BE2C (cell line): Measurements from ENCODE around the gene GLTP.

Experiments
- DNase-seq: peaks from one replicate; pipeline ENCODE4 v3.0.0-alpha.2; 2020
- H3K27me3 ChIP-seq: fragments of 250-450 bp; sonication (Bioruptor Pico); 2 replicates; pipeline ENCODE4 v1.5.1; 2020; ENCODE audit warnings: mild to moderate bottlenecking
- H3K36me3 ChIP-seq: fragments of 250-450 bp; sonication (Bioruptor Pico); 2 replicates; pipeline ENCODE4 v1.5.1; 2020; ENCODE audit warnings: mild to moderate bottlenecking
- H3K4me1 ChIP-seq: fragments of 250-450 bp; sonication (Bioruptor Pico); 2 replicates; pipeline ENCODE4 v1.5.1; 2020
- H3K4me3 ChIP-seq: 2 replicates; pipeline ENCODE4 v1.5.1; 2011; ENCODE audit warnings: low read depth, low read length
- H3K9me3 ChIP-seq: fragments of 250-450 bp; sonication (Bioruptor Pico); 2 replicates; pipeline ENCODE4 v1.5.1; 2020
- TF ChIP-seq, protein P1 (sequence below): IDR thresholded peaks from 2 replicates; pipeline ENCODE4 v1.5.1; 2012; ENCODE audit warnings: mild to moderate bottlenecking, low read depth, low read length

GLTP gene

DNA sequence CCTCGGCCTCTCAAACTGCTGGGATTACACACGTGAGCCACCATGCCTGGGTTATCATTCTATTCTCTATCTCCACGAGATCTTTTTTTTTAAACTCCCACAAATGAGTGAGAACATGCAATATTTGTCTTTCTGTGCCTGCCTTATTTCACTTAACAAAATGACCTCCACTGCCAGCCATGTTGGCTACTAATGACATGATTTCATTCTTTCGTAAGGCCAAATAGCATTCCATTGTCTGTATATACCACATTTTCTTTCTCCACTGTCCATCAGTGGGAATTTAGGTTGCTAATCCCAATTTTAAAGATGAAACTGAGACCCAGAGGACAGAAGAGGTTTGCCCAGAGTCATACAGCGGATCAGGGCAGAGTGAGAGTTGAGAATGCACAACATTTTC lies 36.2 kb downstream of the GLTP start:
- no peak for DNase-seq
- Histone ChIP-seq H3K4me1 (no peaks in the 10 kb centered on the region; the same call in 1 of the 2 replicates), H3K4me3 (no peak overlapping the region), H3K36me3 (no peaks in the 10 kb centered on the region), H3K9me3 (no peaks in the 10 kb centered on the region), H3K27me3 (no peaks in the 10 kb centered on the region)
- TF ChIP-seq, protein P1, sequence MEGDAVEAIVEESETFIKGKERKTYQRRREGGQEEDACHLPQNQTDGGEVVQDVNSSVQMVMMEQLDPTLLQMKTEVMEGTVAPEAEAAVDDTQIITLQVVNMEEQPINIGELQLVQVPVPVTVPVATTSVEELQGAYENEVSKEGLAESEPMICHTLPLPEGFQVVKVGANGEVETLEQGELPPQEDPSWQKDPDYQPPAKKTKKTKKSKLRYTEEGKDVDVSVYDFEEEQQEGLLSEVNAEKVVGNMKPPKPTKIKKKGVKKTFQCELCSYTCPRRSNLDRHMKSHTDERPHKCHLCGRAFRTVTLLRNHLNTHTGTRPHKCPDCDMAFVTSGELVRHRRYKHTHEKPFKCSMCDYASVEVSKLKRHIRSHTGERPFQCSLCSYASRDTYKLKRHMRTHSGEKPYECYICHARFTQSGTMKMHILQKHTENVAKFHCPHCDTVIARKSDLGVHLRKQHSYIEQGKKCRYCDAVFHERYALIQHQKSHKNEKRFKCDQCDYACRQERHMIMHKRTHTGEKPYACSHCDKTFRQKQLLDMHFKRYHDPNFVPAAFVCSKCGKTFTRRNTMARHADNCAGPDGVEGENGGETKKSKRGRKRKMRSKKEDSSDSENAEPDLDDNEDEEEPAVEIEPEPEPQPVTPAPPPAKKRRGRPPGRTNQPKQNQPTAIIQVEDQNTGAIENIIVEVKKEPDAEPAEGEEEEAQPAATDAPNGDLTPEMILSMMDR, result no peak

DNA sequence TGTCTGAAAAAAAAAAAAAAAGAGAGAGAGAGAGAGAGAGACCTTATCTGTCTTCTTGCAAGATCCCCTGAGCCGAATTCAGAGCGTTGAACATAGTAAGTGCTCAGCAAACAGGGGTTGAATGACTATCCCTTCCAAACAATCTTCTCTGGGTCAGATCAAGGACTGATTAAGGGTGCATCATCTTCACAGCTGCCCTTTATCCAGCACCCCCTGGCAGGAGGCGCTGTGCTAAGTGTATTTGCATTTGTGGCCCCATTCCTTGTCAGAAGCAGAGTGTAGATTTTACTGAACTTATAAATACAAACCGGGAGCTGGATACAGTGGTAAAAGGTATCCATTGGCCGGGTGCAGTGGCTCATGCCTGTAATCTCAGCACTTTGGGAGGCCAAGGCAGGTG lies 38.3 kb downstream of the GLTP start:
- no peak overlapping the region for H3K4me3 ChIP-seq
- DNase-seq, result no peak
- no peaks in the 10 kb centered on the region for H3K36me3 ChIP-seq
- H3K4me1 ChIP-seq, result no peaks in the 10 kb centered on the region
- no peaks in the 10 kb centered on the region for H3K9me3 ChIP-seq
- TF ChIP-seq, protein P1, result no peak
- no peaks in the 10 kb centered on the region for H3K27me3 ChIP-seq

GRCh38 chr12:109841356-109841755 lies 39.0 kb downstream of the GLTP start:
- H3K9me3 ChIP-seq, result no peaks in the 10 kb centered on the region
- TF ChIP-seq, protein P1, result no peak
- no peaks in the 10 kb centered on the region for H3K36me3 ChIP-seq
- DNase-seq, result no peak
- no peak overlapping the region for H3K4me3 ChIP-seq
- no peaks in the 10 kb centered on the region for H3K27me3 ChIP-seq
- no peaks in the 10 kb centered on the region for H3K4me1 ChIP-seq

DNA sequence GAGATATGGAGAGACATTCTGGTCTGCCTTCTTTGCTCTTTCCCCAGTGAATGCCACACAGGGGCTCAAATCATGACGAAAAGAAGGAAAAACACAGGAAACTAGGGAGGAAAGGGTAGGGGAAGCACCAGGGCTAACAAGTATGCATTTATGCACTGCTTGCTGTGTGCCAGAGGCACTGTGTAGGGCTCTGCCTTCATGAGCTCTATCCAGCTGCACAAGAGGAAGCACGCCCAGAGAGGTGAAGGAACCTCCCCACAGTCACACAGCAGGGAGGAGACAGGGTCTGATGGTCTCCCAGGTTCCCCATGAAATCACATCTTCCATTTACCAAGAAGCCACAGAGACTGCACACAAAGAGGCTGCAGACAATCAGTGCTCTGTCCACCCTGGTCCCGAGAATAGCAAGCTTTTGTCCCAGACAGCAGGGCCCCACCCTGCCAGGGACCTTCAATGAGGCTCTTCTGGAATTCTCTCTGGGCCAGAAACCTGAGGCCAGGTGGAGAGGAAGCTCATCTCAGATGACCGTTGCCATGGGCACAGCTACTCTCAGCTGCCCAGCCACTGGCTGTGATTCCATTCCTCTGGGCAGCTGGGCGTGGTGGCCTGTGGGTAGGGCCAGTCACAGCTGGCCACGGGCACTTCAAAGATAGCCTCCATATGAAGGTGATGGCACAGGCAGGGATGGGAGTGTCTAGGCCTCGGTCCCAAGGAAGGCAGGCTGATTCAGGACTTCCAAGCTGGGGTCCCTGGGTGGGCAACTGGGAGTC lies 39.9 kb downstream of the GLTP start:
- H3K9me3 ChIP-seq, result no peaks in the 10 kb centered on the region
- no peaks in the 10 kb centered on the region for H3K36me3 ChIP-seq
- TF ChIP-seq, protein P1, result no peak
- no peaks in the 10 kb centered on the region for H3K4me1 ChIP-seq
- no peak overlapping the region for H3K4me3 ChIP-seq
- DNase-seq, result no peak
- no peaks in the 10 kb centered on the region for H3K27me3 ChIP-seq

DNA sequence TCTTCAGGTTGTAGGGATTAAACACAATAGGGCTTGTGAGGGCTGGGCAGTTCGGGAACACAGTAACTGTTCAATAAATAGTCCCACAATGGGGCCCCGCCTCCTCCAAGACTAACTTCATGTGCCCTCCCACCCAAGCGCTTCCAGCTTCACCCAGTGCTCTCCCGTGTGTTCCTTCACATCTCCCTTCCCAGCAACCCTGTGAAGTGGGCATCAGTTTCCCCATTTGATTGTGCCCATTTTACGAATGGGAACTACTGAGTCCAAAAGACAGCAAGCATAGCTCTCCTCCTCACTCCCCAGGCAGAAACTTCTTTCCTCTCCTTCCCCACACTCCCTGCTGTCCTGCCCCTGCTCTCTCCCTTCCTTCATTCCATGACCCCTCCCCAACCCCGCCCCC lies 40.9 kb downstream of the GLTP start:
- TF ChIP-seq, protein P1, result no peak
- Histone ChIP-seq H3K36me3 (no peaks in the 10 kb centered on the region), H3K9me3 (no peaks in the 10 kb centered on the region), H3K4me3 (no peak overlapping the region), H3K4me1 (no peaks in the 10 kb centered on the region), H3K27me3 (no peaks in the 10 kb centered on the region)
- DNase-seq, result no peak

DNA sequence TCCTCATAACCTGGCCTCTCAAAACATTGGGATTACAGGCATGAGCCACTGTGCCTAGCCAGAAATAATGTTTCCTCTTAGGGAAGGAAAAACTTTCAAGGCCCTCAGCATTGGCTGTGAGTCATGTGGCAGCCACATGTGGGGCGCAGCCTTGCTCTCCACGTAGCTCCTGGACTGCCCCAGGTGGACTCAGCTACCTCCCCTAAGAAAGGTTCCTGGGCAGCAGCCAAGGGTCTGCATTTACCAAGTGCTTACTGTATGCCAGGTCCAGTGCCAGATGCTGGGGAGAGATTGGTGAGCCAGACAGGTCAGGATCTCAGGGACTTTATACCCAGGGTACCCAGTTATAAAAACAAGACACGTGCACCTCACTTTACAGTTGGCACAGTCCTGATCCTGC lies 43.4 kb downstream of the GLTP start:
- no peak for DNase-seq
- H3K27me3 ChIP-seq, result peaks cover 18% of the 10 kb centered on the region
- no peaks in the 10 kb centered on the region for H3K4me1 ChIP-seq
- H3K36me3 ChIP-seq, result no peaks in the 10 kb centered on the region
- no peaks in the 10 kb centered on the region for H3K9me3 ChIP-seq
- H3K4me3 ChIP-seq, result no peak overlapping the region
- TF ChIP-seq, protein P1, result no peak
